HL-60 (cell line): ENCODE data around the gene PAX5.

Experiments
- DNase-seq, 2 experiments: peaks; one replicate each; pipeline ENCODE4 v3.0.0-alpha.2; 2010 to 2020; ENCODE audit warnings: low read depth in 1 of 2, low spot score in 1 of 2
- H3K27ac ChIP-seq: fragments of 250-450 bp; sonication (Bioruptor Pico); replicated peaks from 2 replicates; pipeline ENCODE4 v1.5.1; 2020; ENCODE audit warnings: mild to moderate bottlenecking, moderate library complexity
- H3K27me3 ChIP-seq: fragments of 250-450 bp; sonication (Bioruptor Pico); 2 replicates; pipeline ENCODE4 v1.5.1; 2021; ENCODE audit warnings: mild to moderate bottlenecking, moderate library complexity; ENCODE audit not compliant: insufficient read depth, poor library complexity, severe bottlenecking
- H3K4me3 ChIP-seq: replicated peaks from 2 replicates; pipeline ENCODE4 v1.5.1; 2011; ENCODE audit warnings: mild to moderate bottlenecking, control low read depth, low read length; ENCODE audit not compliant: insufficient read depth
- CTCF ChIP-seq: IDR thresholded peaks from one replicate; pipeline ENCODE4 v1.5.1; 2011; ENCODE audit warnings: low read length, control low read depth, inconsistent platforms; ENCODE audit not compliant: insufficient read depth
- GABPA ChIP-seq: IDR thresholded peaks from 2 replicates; pipeline ENCODE4 v1.6.1; 2012; ENCODE audit warnings: low read depth
- POLR2AphosphoS5 ChIP-seq: IDR thresholded peaks from 2 replicates; pipeline ENCODE4 v1.6.1; 2012; ENCODE audit warnings: low read depth
- SPI1 ChIP-seq: IDR thresholded peaks from 2 replicates; pipeline ENCODE4 v1.6.1; 2012; ENCODE audit warnings: low read depth, mild to moderate bottlenecking, borderline replicate concordance
- TF ChIP-seq, protein P1 (sequence below): IDR thresholded peaks from 2 replicates; pipeline ENCODE4 v1.6.1; 2012; ENCODE audit warnings: low read depth; ENCODE audit not compliant: insufficient replicate concordance

Gene PAX5

GRCh38 chr9:36985769-36986467, 48.1 kb downstream of the PAX5 start:
- DNase-seq: no peak
- Histone ChIP-seq H3K27me3 (peaks cover 38% of the 10 kb centered on the region), H3K27ac (no peak overlapping the region), H3K4me3 (no peak overlapping the region)
- TF ChIP-seq CTCF (no peak), GABPA (no peak), SPI1 (no peak), POLR2AphosphoS5 (no peak)
- TF ChIP-seq, protein P1, sequence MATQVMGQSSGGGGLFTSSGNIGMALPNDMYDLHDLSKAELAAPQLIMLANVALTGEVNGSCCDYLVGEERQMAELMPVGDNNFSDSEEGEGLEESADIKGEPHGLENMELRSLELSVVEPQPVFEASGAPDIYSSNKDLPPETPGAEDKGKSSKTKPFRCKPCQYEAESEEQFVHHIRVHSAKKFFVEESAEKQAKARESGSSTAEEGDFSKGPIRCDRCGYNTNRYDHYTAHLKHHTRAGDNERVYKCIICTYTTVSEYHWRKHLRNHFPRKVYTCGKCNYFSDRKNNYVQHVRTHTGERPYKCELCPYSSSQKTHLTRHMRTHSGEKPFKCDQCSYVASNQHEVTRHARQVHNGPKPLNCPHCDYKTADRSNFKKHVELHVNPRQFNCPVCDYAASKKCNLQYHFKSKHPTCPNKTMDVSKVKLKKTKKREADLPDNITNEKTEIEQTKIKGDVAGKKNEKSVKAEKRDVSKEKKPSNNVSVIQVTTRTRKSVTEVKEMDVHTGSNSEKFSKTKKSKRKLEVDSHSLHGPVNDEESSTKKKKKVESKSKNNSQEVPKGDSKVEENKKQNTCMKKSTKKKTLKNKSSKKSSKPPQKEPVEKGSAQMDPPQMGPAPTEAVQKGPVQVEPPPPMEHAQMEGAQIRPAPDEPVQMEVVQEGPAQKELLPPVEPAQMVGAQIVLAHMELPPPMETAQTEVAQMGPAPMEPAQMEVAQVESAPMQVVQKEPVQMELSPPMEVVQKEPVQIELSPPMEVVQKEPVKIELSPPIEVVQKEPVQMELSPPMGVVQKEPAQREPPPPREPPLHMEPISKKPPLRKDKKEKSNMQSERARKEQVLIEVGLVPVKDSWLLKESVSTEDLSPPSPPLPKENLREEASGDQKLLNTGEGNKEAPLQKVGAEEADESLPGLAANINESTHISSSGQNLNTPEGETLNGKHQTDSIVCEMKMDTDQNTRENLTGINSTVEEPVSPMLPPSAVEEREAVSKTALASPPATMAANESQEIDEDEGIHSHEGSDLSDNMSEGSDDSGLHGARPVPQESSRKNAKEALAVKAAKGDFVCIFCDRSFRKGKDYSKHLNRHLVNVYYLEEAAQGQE: no peak

- no peak for DNase-seq
- peaks cover 38% of the 10 kb centered on the region for H3K27me3 ChIP-seq
- no peak for TF ChIP-seq POLR2AphosphoS5
- no peak overlapping the region for H3K27ac ChIP-seq
- H3K4me3 ChIP-seq: no peak overlapping the region
Measured at GRCh38 chr9:36985061-36985768, 48.9 kb downstream of the PAX5 start.

- no peak overlapping the region for H3K27ac ChIP-seq
- peaks cover 18% of the 10 kb centered on the region for H3K27me3 ChIP-seq
- DNase-seq: peak in 1 of 2 experiments; percentile 11
- TF ChIP-seq POLR2AphosphoS5 (no peak), SPI1 (no peak), CTCF (no peak), GABPA (no peak)
- TF ChIP-seq, protein P1: no peak
- no peak overlapping the region for H3K4me3 ChIP-seq
Measured at GRCh38 chr9:36980148-36980974, 53.7 kb downstream of the PAX5 start.
